Tongue (tissue), 2 donors: Measurements from ENCODE around the gene RPS10. TPM values are rescaled to one million over a fixed set of nuclear protein-coding genes. Genes with fewer than 3 reads are reported as not detected.

Source experiments
- DNase-seq: peaks from one replicate; pipeline ENCODE4 v3.0.0-alpha.2; 2015
- total RNA-seq: library from RNA; depleted of rRNA; stranded (reverse); fragments of >200 nt; gene quantifications from one replicate; pipeline ENCODE4 v1.2.3, GENCODE V29; 2014

Gene RPS10
- total RNA-seq, 1 donor from 2014 or later = 1,790 TPM

GRCh38 chr6:34369385-34369784 lies 56.5 kb downstream of the RPS10 start:
- no peak for DNase-seq

Other genes starting within 250 kb of the RPS10 start
- gene HMGA1, start 189.2 kb downstream of the RPS10 start, total RNA-seq = 30.4 TPM
- gene SMIM29, start 177.1 kb downstream of the RPS10 start, total RNA-seq = 5.2 TPM
- gene NUDT3, start 33.4 kb downstream of the RPS10 start, total RNA-seq = 65.0 TPM
- 0.10 TPM for gene PACSIN1, start 40.0 kb upstream of the RPS10 start, total RNA-seq
- 6.1 TPM for gene SPDEF, start 130.3 kb upstream of the RPS10 start, total RNA-seq